ENCODE measurements around the gene CPO.
A peak's percentile ranks its signal among the peaks of the same experiment; 100 is the strongest.

CPO gene

DNA sequence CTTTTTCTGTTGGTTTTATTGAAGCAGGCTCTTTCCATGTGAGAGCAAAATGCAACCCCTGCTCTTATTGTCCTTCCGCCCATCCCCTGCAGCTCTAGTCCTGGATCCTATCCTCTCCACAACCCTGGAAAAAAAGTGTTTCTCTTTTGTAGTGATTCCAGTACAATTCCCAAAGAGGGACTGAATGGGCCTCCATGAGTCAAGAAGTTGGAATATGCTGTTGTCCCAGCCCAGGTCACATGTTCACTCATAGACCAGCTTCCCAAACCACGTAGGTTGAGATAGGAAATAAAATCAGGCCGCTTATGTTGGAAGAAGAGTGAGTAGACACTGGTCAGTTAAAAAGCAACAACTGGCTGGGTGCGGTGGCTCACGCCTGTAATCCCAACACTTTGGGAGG, 39.4 kb downstream of the CPO start:
- DNase-seq, result no peak

DNA sequence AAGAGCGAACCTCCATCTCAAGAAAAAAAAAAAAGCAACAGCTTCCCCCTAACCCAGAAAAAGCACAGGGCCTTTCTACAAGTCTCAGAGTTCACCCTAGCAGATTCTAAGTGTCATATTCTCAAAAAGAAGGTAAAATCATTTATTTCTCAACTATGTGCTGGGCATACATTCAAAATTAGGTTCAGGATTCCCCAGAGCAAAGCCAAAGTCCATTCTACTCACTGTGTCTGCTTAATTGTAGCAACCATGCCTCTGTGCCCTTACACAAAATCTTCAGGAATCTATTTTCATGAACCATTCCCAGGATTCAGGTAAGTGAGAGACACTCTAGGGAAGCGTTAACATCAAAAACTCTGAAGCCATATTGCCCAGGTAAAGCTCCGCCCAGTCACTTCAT, 40.0 kb downstream of the CPO start:
- DNase-seq, result no peak

DNA sequence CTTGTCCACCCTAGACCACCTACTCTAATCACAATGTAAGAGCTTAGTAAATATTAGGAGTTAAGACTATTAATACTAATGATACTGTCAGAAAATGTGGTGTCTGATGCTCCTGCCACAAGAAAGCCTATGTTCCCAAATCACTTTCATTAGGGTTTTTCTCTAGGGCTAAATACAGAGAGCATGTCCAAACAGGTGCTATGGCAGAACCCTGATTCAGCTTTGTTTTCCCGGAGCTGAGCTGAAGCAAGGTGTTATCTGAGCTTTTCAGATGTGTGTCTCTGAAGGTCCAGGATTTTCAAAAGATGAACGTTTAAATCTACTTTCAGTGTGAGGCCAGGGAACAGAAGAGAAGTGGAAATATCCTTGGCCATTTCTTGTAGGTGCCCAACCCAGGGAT, 40.6 kb downstream of the CPO start:
- DNase-seq, result no peak

- DNase-seq, result no peak
Measured at GRCh38 chr2:206980413-206980812, 41.1 kb downstream of the CPO start.

GRCh38 chr2:206981086-206981674, 41.9 kb downstream of the CPO start:
- DNase-seq, result no peak

DNA sequence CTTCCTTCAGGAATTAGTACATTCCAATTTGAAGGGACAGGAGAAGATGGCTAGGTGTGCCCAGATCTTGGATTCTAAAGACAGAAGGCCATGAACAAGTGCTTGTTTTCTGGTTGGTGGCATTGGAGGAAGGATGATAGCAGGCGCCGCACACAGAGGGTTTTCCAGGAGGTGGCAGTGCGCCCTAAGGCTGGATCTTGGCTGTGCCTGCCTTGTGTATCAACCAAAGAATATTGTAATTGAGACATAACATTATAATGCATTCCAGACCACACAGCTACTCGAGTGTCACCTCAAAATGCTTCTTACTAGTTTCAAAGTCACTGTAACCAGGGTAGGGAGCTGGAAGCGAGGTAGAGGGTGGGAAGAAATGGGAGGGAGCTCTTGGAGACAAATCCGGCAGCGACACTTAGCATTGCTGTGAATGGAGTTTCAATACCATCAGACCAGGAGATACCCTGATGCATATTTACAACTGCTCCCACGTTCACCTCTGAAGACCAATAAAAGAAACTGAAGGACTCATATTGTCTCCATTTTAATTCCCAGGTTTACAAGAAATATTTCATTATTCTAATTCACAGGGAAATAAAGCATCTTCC, 42.5 kb downstream of the CPO start:
- peak; percentile 22 for DNase-seq

GRCh38 chr2:206982360-206982955, 43.1 kb downstream of the CPO start:
- DNase-seq, result no peak

GRCh38 chr2:206983161-206983859, 44.0 kb downstream of the CPO start:
- DNase-seq, result no peak

DNA sequence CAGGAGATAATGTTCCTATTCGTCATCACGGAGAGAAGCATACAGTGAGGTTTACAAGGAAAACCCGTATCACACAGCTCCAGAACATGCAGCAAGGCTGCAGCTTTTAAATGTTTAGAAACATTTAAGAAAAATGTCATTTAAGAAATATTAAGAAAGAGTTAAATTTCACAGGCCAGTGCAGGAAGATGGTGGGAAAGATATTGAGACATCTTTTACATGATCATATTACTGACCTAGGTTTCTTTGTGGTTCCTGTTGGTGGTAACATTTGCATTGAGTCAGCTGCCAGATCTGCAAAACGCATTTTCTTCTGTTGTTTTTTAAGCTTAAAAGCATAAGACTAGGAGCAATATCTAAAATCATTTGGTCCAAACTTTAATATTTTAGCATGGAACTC, 44.9 kb downstream of the CPO start:
- no peak for DNase-seq

- DNase-seq, result no peak
Measured at GRCh38 chr2:206986943-206987342, 47.6 kb downstream of the CPO start.

DNA sequence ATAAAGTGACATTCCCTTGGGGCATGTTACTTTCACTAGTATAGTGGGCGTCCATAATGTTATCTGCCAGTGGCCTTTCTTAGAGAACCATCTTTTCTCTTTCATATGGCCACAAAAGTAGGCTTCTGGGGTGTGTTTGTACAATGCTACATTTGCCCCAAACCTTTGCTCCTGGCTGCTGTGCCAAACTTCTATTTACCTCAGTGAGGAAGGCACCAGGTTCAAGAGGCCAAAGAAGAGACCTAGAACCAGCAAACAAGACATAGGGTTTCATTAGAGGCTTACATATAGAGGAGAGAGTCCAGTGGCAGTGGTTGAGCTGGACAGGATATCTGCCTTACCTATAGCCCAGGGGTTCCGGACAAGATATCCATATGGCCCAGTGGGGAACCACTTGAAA, 48.5 kb downstream of the CPO start:
- DNase-seq, result no peak

- DNase-seq, result no peak
Measured at GRCh38 chr2:206988884-206989283, 49.6 kb downstream of the CPO start.

- no peak for DNase-seq
Measured at GRCh38 chr2:206989311-206989710, 50.0 kb downstream of the CPO start.

DNA sequence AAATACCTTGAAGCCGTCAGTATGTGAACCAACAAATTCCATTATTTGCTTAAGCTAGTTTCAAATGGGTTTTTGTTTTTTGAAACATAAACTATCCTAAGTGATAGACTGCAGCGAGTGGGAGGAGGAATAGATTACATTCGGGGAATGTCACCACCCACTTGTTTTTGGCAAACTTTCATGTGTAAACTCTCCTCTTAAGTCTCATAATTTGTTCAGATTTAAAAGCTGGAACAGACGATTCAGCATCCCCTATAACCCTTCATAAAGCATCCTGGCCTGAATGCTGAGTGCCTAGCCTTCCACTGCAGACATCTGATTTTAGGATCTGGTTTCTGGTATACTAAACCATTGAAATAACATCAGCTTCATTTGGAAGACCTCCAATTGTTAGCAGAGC, 51.0 kb downstream of the CPO start:
- DNase-seq, result no peak

GRCh38 chr2:206991070-206991469, 51.8 kb downstream of the CPO start:
- DNase-seq, result no peak

DNA sequence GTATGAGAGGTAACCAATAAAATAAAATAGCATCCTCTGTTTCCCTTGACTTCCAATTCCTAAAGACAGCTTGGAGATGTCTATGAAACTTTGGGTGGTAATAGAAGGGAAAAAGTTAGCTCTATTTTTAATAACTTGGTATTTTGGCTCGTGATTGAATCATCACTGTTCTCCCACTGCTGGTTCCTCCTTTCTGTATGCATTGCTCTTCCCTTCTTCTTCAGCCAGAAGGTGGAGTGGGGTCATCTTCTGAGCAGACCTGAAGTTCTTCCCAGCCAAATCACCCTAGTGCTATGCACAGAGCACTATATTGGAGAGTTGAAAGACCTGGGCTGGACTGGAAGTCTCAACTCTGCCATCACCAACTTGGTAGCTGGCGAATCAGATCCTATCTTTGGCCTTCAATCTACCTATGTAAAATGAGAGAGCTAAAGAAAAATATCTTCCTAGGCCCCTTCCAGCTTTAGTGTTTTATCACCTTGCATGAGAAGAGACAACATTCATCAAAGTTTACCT, 54.1 kb downstream of the CPO start:
- no peak for DNase-seq

DNA sequence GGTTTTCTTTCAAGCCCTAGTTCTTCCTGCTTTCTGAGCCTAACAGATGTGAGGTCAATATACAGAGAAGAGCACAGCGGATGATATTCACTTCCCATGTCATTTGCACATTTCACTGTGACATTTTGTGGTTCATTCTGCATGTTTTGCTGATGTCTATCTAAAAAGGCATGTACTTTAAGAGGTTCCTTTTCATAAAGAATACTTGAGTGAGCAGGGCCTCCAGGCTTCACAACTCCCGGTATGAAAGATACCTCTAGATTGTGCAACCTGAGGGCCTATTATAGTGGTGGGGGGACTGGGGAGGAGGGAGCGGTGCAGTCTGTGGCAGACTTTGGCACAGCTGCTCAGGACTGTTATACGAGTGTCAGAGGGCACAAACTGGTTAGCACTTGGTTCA, 54.6 kb downstream of the CPO start:
- DNase-seq, result no peak

- DNase-seq, result no peak
Measured at GRCh38 chr2:206996556-206997065, 57.3 kb downstream of the CPO start.

GRCh38 chr2:207008105-207008990, 69.0 kb downstream of the CPO start:
- no peak for DNase-seq

- no peak for DNase-seq
Measured at GRCh38 chr2:207012461-207012860, 73.1 kb downstream of the CPO start.

DNA sequence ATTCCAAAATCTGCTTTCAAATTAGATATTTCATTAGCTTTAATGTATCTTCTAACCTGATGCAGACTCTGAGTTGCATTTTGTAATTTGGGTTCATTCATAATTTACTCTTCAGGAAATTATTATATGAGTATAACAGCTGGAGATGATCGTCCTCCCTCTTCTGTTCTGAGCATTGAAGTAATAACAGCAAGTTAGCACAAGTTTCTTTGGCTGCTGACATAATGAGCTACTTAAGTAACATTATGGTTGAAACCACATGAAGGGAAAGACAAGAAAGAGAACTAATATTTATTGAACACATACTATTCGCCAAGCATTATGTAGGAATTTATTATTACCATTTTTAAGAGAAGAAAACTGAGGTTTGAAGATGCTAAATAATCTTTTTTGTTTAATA, 75.1 kb downstream of the CPO start:
- no peak for DNase-seq

DNA sequence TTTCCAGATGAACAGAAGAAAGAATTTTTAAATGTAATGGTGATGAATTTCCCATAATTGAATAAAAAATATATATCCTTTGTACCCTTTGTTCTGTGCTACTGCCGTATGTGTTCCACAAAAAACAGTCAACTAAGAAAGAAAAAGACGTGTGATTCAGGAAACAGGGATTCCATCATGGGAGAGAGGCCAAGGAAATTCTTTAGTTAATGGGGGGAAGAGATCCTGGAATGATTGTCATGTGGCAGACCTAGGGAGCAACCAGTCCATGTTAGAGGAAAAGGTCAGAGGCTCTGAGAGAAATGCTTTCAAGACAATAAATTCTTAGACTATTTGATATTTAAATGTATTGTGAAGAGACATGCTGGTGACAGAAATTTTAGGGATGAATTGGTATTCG, 76.6 kb downstream of the CPO start:
- DNase-seq, result no peak

All from activated effector memory CD4-positive, alpha-beta T cell treated with Interleukin-2 at 50 U/mL for 16 hours (primary cell).